Osteocyte (in vitro differentiated cells): Measurements from ENCODE around the gene SPON1. TPM values are rescaled to one million over a fixed set of nuclear protein-coding genes. Genes with fewer than 3 reads are reported as not detected.

Experiments used
- DNase-seq: peaks from one replicate; pipeline ENCODE4 v3.0.0; 2021; ENCODE audit warnings: mixed read lengths; ENCODE audit not compliant: unreplicated experiment; ENCODE audit errors: extremely low spot score
- H3K27ac Mint-ChIP-seq: one replicate; pipeline ENCODE4 v1.8.0; 2021; ENCODE audit warnings: mild to moderate bottlenecking, mixed read lengths; ENCODE audit not compliant: unreplicated experiment
- H3K27me3 Mint-ChIP-seq: one replicate; pipeline ENCODE4 v1.8.0; 2021; ENCODE audit warnings: mixed read lengths; ENCODE audit not compliant: unreplicated experiment
- H3K36me3 Mint-ChIP-seq: one replicate; pipeline ENCODE4 v1.8.0; 2021; ENCODE audit warnings: mixed read lengths; ENCODE audit not compliant: unreplicated experiment
- H3K4me1 Mint-ChIP-seq: one replicate; pipeline ENCODE4 v1.8.0; 2021; ENCODE audit warnings: mixed read lengths; ENCODE audit not compliant: unreplicated experiment
- H3K4me3 Mint-ChIP-seq: one replicate; pipeline ENCODE4 v1.8.0; 2021; ENCODE audit warnings: mild to moderate bottlenecking, moderate library complexity, mixed read lengths; ENCODE audit not compliant: unreplicated experiment
- H3K9me3 Mint-ChIP-seq: one replicate; pipeline ENCODE4 v1.8.0; 2021; ENCODE audit warnings: mixed read lengths; ENCODE audit not compliant: unreplicated experiment
- CTCF ChIP-seq: fragments of 200-600 bp; sonication (generic); IDR thresholded peaks from 2 replicates; pipeline ENCODE4 v1.5.0; 2021; ENCODE audit warnings: antibody characterized with exemption, mild to moderate bottlenecking, moderate library complexity
- total RNA-seq: library from RNA; stranded (reverse); gene quantifications from 2 replicates; pipeline ENCODE4 v1.2.1, GENCODE V29; 2021

Gene SPON1
- total RNA-seq, 1 donor from 2014 or later, result 0.05 TPM

- no peak for TF ChIP-seq CTCF
- Mint-ChIP-seq H3K4me1 (no peaks in the 10 kb centered on the region), H3K27me3 (peaks cover 37% of the 10 kb centered on the region), H3K9me3 (no peaks in the 10 kb centered on the region), H3K36me3 (no peaks in the 10 kb centered on the region), H3K4me3 (no peak overlapping the region), H3K27ac (no peak overlapping the region)
- no peak for DNase-seq
These were observed 59.7 kb downstream of the SPON1 start for GRCh38 chr11:14022251-14022650.

- Mint-ChIP-seq H3K9me3 (no peaks in the 10 kb centered on the region), H3K4me1 (no peaks in the 10 kb centered on the region), H3K36me3 (no peaks in the 10 kb centered on the region), H3K27ac (no peak overlapping the region), H3K4me3 (no peak overlapping the region), H3K27me3 (peaks cover 37% of the 10 kb centered on the region)
- DNase-seq, result no peak
- no peak for TF ChIP-seq CTCF
These were observed 60.3 kb downstream of the SPON1 start for GRCh38 chr11:14022821-14023220.

GRCh38 chr11:14026961-14027360, 64.4 kb downstream of the SPON1 start:
- no peaks in the 10 kb centered on the region for H3K9me3 Mint-ChIP-seq
- TF ChIP-seq CTCF, result no peak
- H3K4me3 Mint-ChIP-seq, result no peak overlapping the region
- no peaks in the 10 kb centered on the region for H3K36me3 Mint-ChIP-seq
- no peaks in the 10 kb centered on the region for H3K4me1 Mint-ChIP-seq
- H3K27me3 Mint-ChIP-seq, result peaks cover 16% of the 10 kb centered on the region
- no peak overlapping the region for H3K27ac Mint-ChIP-seq
- DNase-seq, result no peak

- no peaks in the 10 kb centered on the region for H3K4me1 Mint-ChIP-seq
- H3K36me3 Mint-ChIP-seq, result no peaks in the 10 kb centered on the region
- no peak for TF ChIP-seq CTCF
- no peak overlapping the region for H3K4me3 Mint-ChIP-seq
- H3K9me3 Mint-ChIP-seq, result no peaks in the 10 kb centered on the region
- no peak overlapping the region for H3K27ac Mint-ChIP-seq
- peaks cover 14% of the 10 kb centered on the region for H3K27me3 Mint-ChIP-seq
- DNase-seq, result no peak
These were observed 65.0 kb downstream of the SPON1 start for GRCh38 chr11:14027525-14027924.

- no peak overlapping the region for H3K27ac Mint-ChIP-seq
- H3K36me3 Mint-ChIP-seq, result no peaks in the 10 kb centered on the region
- no peak for DNase-seq
- H3K4me3 Mint-ChIP-seq, result no peak overlapping the region
- H3K4me1 Mint-ChIP-seq, result no peaks in the 10 kb centered on the region
- H3K9me3 Mint-ChIP-seq, result no peaks in the 10 kb centered on the region
- H3K27me3 Mint-ChIP-seq, result peaks cover 7% of the 10 kb centered on the region
- TF ChIP-seq CTCF, result no peak
These were observed 66.9 kb downstream of the SPON1 start for GRCh38 chr11:14029440-14029839.
